ENCODE results near the gene SRGAP1. TPM values are rescaled to one million over a fixed set of nuclear protein-coding genes. Genes with fewer than 3 reads are reported as not detected.

SRGAP1 gene
- total and polyA plus RNA-seq, 2 experiments from 2014 or later, result 9.2 to 10.8 TPM

DNA sequence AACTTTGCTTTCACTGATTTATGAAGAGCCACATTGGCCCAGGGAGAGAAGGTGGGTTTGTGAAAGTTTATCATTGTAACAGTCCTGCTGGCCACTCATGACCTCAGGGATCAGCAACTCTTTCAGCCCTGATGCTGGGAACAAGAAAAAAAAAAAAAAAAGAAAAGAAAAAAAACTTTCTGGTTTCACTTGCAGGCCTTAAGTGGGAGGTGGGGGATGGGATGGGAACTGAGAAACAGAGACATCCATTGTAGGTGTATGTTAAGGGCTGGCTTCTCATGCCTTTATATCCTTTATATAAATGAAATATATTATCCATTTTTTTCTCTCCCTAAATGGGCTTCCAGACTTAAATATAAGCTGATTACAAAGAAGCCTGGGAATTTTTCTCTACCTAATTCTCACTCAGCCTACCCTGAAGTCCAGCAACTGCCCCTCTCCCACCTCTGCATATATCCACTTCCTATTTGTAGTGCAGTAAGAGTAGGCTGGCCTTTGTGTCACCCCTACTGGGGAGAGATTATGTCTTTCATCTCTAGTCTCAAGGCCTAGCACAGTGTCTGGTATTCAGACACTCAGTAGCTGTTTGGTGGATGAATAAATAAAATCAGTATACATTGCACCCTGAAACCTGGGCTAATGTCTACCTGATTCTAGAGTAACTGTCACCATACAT lies 190.5 kb downstream of the SRGAP1 start:
- Histone ChIP-seq H3K4me3 (no peak overlapping the region), H3K4me2 (no peak overlapping the region), H3K4me1 (ENCODE audit: insufficient read depth) (peaks cover 12% of the 10 kb centered on the region), H3K36me3 (replicated peaks; ENCODE audit: insufficient read depth, low read depth) (no peaks in the 10 kb centered on the region), H3K9me3 (ENCODE audit: low read depth) (no peaks in the 10 kb centered on the region), H3K9me2 (replicated peaks; ENCODE audit: insufficient read depth) (no peaks in the 10 kb centered on the region), H3K27ac (no peak overlapping the region), H3K79me2 (no peaks in the 10 kb centered on the region), H4K20me1 (ENCODE audit: insufficient read depth, poor library complexity, severe bottlenecking) (no peaks in the 10 kb centered on the region), H3K27me3 (no peaks in the 10 kb centered on the region), H2AFZ (no peak overlapping the region)
- TF ChIP-seq EZH2 (IDR thresholded peaks at IDR 0.05; ENCODE audit: borderline replicate concordance) (no peak), EZH2phosphoT487 (IDR thresholded peaks at IDR 0.05; ENCODE audit: low read depth, severe bottlenecking, unreplicated experiment) (no peak)
- TF ChIP-seq, protein P1, sequence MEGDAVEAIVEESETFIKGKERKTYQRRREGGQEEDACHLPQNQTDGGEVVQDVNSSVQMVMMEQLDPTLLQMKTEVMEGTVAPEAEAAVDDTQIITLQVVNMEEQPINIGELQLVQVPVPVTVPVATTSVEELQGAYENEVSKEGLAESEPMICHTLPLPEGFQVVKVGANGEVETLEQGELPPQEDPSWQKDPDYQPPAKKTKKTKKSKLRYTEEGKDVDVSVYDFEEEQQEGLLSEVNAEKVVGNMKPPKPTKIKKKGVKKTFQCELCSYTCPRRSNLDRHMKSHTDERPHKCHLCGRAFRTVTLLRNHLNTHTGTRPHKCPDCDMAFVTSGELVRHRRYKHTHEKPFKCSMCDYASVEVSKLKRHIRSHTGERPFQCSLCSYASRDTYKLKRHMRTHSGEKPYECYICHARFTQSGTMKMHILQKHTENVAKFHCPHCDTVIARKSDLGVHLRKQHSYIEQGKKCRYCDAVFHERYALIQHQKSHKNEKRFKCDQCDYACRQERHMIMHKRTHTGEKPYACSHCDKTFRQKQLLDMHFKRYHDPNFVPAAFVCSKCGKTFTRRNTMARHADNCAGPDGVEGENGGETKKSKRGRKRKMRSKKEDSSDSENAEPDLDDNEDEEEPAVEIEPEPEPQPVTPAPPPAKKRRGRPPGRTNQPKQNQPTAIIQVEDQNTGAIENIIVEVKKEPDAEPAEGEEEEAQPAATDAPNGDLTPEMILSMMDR (IDR thresholded peaks at IDR 0.05; ENCODE audit: poor library complexity), result no peak
- no peak for DNase-seq (ENCODE audit: low spot score)

DNA sequence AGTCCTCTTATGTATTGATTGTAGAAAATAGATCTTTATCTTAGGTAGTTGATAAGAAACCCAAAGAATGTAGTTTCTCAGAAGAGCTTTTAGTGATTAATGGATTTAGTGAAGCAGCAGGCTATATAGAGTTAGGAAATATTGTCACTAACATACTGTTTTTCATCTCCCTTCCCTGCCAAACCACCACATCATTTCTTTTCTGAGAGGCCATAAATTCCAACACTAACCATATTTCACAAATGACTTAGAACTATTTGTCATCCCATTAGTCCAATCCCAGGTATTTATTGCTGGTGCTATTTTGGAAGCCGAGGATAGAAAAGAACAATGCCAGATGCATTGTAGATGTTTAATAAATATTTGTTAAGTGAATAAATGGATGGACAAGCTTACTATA lies 191.9 kb downstream of the SRGAP1 start:
- H3K9me2 ChIP-seq (replicated peaks; ENCODE audit: insufficient read depth), result no peaks in the 10 kb centered on the region
- H3K4me1 ChIP-seq (ENCODE audit: insufficient read depth), result peaks cover 12% of the 10 kb centered on the region
- WGBS (ENCODE audit: low lambda C conversion rate, missing lambda C conversion rate), result 50% methylated on average over 1 of the region's 1 CpG
- peak overlapping the region; percentile 23 for H3K27ac ChIP-seq
- no peak overlapping the region for H3K4me2 ChIP-seq
- DNase-seq (ENCODE audit: low spot score), result no peak
- H2AFZ ChIP-seq, result no peak overlapping the region
- TF ChIP-seq EZH2 (IDR thresholded peaks at IDR 0.05; ENCODE audit: borderline replicate concordance), result no peak
- no peak for TF ChIP-seq EZH2phosphoT487 (IDR thresholded peaks at IDR 0.05; ENCODE audit: low read depth, severe bottlenecking, unreplicated experiment)
- TF ChIP-seq, protein P1 (IDR thresholded peaks at IDR 0.05; ENCODE audit: poor library complexity), result no peak
- no peaks in the 10 kb centered on the region for H3K9me3 ChIP-seq (ENCODE audit: low read depth)
- H3K27me3 ChIP-seq, result no peaks in the 10 kb centered on the region
- no peak overlapping the region for H3K4me3 ChIP-seq
- H4K20me1 ChIP-seq (ENCODE audit: insufficient read depth, poor library complexity, severe bottlenecking), result no peaks in the 10 kb centered on the region
- H3K36me3 ChIP-seq (replicated peaks; ENCODE audit: insufficient read depth, low read depth), result no peaks in the 10 kb centered on the region
- no peaks in the 10 kb centered on the region for H3K79me2 ChIP-seq

DNA sequence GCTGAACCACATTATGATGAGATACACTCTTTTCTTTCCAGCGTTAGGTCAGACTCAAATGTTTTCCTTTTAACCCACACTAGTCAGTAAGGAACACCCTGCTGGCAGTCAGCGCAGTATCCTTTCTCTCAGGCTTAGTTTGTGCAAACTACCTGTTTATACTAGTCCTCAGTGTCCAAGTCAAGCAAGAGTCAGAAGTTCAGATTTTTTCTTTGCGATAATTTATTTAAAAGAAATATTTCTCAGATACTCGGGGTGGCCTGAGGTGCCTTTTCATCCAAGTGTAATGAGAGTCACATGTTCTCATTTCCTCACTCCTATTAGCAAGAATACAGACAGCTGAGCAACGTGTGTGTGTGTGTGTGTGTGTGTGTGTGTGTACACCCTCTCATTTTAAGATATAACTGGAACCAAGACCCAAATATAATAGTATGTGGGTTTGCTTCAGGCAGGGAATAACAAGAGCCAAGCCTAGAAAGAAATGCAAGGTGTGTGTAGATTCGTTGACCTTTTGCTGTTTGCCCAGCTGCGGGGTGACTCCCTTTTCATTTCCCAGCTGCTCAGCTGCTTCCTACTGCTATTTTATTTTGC lies 194.9 kb downstream of the SRGAP1 start:
- Histone ChIP-seq H3K4me2 (peak overlapping the region; percentile 48), H3K4me1 (ENCODE audit: insufficient read depth) (peaks cover 17% of the 10 kb centered on the region), H3K9me2 (replicated peaks; ENCODE audit: insufficient read depth) (no peaks in the 10 kb centered on the region), H3K27ac (peak overlapping the region; percentile 7), H2AFZ (peak overlapping the region; percentile 4), H3K27me3 (no peaks in the 10 kb centered on the region), H3K36me3 (replicated peaks; ENCODE audit: insufficient read depth, low read depth) (no peaks in the 10 kb centered on the region), H3K79me2 (no peaks in the 10 kb centered on the region), H3K4me3 (no peak overlapping the region), H3K9me3 (ENCODE audit: low read depth) (no peaks in the 10 kb centered on the region), H4K20me1 (ENCODE audit: insufficient read depth, poor library complexity, severe bottlenecking) (no peaks in the 10 kb centered on the region)
- no peak for DNase-seq (ENCODE audit: low spot score)
- TF ChIP-seq EZH2 (IDR thresholded peaks at IDR 0.05; ENCODE audit: borderline replicate concordance), result no peak
- TF ChIP-seq EZH2phosphoT487 (IDR thresholded peaks at IDR 0.05; ENCODE audit: low read depth, severe bottlenecking, unreplicated experiment), result no peak
- TF ChIP-seq, protein P1 (IDR thresholded peaks at IDR 0.05; ENCODE audit: poor library complexity), result no peak
- 39% methylated on average over 7 of the region's 7 CpGs for WGBS (ENCODE audit: low lambda C conversion rate, missing lambda C conversion rate)
